Neural cell (in vitro differentiated cells): ENCODE results near the gene RPS8. TPM values are rescaled to one million over a fixed set of nuclear protein-coding genes. Genes with fewer than 3 reads are reported as not detected.

Experiments used
- H2AFZ ChIP-seq: fragments of 200-600, 300-800 bp; sonication (generic), shearing (Covaris generic); 2 replicates; pipeline ENCODE4 v1.6.0; 2014; ENCODE audit warnings: low read depth, mild to moderate bottlenecking, antibody characterized with exemption, low read length, moderate library complexity
- H3F3A ChIP-seq: fragments of 200-600 bp; shearing (Covaris generic); 2 replicates; pipeline ENCODE4 v1.6.1; 2016; ENCODE audit warnings: mild to moderate bottlenecking, moderate library complexity, mixed read lengths, antibody characterized with exemption, low read length; ENCODE audit not compliant: insufficient read depth, poor library complexity, severe bottlenecking
- H3K27ac ChIP-seq: fragments of 200-600, 300-800 bp; sonication (generic), shearing (Covaris generic); 2 replicates; pipeline ENCODE4 v1.5.1; 2014; ENCODE audit warnings: mild to moderate bottlenecking, low read length, moderate library complexity
- H3K27me3 ChIP-seq: fragments of 300-800, 200-600 bp; sonication (generic), shearing (Covaris generic); 2 replicates; pipeline ENCODE4 v1.6.0; 2014; ENCODE audit warnings: mild to moderate bottlenecking, low read depth, low read length, moderate library complexity; ENCODE audit not compliant: insufficient read depth
- H3K36me3 ChIP-seq: fragments of 300-800, 200-600 bp; sonication (generic), shearing (Covaris generic); 2 replicates; pipeline ENCODE4 v1.5.1; 2014; ENCODE audit warnings: mild to moderate bottlenecking, antibody characterized with exemption, low read length, moderate library complexity; ENCODE audit not compliant: insufficient read depth
- H3K4me2 ChIP-seq: fragments of 300-800, 200-600 bp; sonication (generic), shearing (Covaris generic); 2 replicates; pipeline ENCODE4 v1.6.0; 2014; ENCODE audit warnings: mild to moderate bottlenecking, low read length
- H3K4me3 ChIP-seq: fragments of 300-800, 200-600 bp; sonication (generic), shearing (Covaris generic); 2 replicates; pipeline ENCODE4 v1.5.1; 2014; ENCODE audit warnings: mild to moderate bottlenecking, low read length, moderate library complexity
- H3K79me2 ChIP-seq: fragments of 200-600 bp; shearing (Covaris generic); replicated peaks from 2 replicates; pipeline ENCODE4 v1.6.0; 2014; ENCODE audit warnings: mild to moderate bottlenecking, low read length, moderate library complexity; ENCODE audit not compliant: insufficient read depth
- H3K9ac ChIP-seq: fragments of 300-800, 200-600 bp; sonication (generic), shearing (Covaris generic); 2 replicates; pipeline ENCODE4 v1.6.1; 2016; ENCODE audit warnings: mild to moderate bottlenecking, low read length, mixed read lengths
- H3K9me2 ChIP-seq: fragments of 200-600 bp; shearing (Covaris generic); 2 replicates; pipeline ENCODE4 v1.6.1; 2016; ENCODE audit warnings: mild to moderate bottlenecking, low read length, mixed read lengths; ENCODE audit not compliant: insufficient read depth
- H3K9me3 ChIP-seq: fragments of 200-600, 300-800 bp; sonication (generic), shearing (Covaris generic); 2 replicates; pipeline ENCODE4 v1.6.1; 2016; ENCODE audit warnings: mild to moderate bottlenecking, mixed run types, low read length, moderate library complexity, mixed read lengths
- H4K20me1 ChIP-seq: fragments of 200-600 bp; shearing (Covaris generic); 2 replicates; pipeline ENCODE4 v1.6.1; 2016; ENCODE audit warnings: mild to moderate bottlenecking, mixed run types; ENCODE audit not compliant: insufficient read depth
- CTCF ChIP-seq: fragments of 450-650 bp; IDR thresholded peaks from 2 replicates; pipeline ENCODE4 v1.5.1; 2014; ENCODE audit warnings: antibody characterized with exemption, mild to moderate bottlenecking, moderate library complexity; ENCODE audit not compliant: poor library complexity, severe bottlenecking
- EZH2 ChIP-seq: fragments of 200-600, 300-800 bp; shearing (Covaris generic), sonication (generic); IDR thresholded peaks from 2 replicates; pipeline ENCODE4 v1.6.1; 2014; ENCODE audit warnings: antibody characterized with exemption, low read length, borderline replicate concordance, mild to moderate bottlenecking; ENCODE audit not compliant: insufficient read depth, poor library complexity, severe bottlenecking
- MXI1 ChIP-seq: fragments of 450-650 bp; conservative IDR thresholded peaks from 2 replicates; pipeline ENCODE4 v1.6.1; 2014; ENCODE audit warnings: antibody characterized with exemption, mild to moderate bottlenecking; ENCODE audit not compliant: poor library complexity, severe bottlenecking
- POLR2AphosphoS5 ChIP-seq: IDR thresholded peaks from 2 replicates; pipeline ENCODE4 v1.6.1; 2012
- RAD21 ChIP-seq: fragments of 450-650 bp; conservative IDR thresholded peaks from 2 replicates; pipeline ENCODE4 v1.6.1; 2014; ENCODE audit warnings: antibody characterized with exemption, mild to moderate bottlenecking, moderate library complexity
- REST ChIP-seq: IDR thresholded peaks from 2 replicates; pipeline ENCODE4 v1.6.1; 2012; ENCODE audit warnings: borderline replicate concordance
- SMC3 ChIP-seq: fragments of 450-650 bp; conservative IDR thresholded peaks from 2 replicates; pipeline ENCODE4 v1.6.1; 2014; ENCODE audit warnings: antibody characterized with exemption, mild to moderate bottlenecking, moderate library complexity; ENCODE audit not compliant: poor library complexity
- TAF1 ChIP-seq: IDR thresholded peaks from 2 replicates; pipeline ENCODE4 v1.6.1; 2012; ENCODE audit warnings: low read depth
- polyA plus RNA-seq: library from polyadenylated mRNA; depleted of rRNA; stranded (reverse); fragments of >200 nt; gene quantifications from 2 replicates; pipeline ENCODE4 v1.2.3, GENCODE V29; 2014

RPS8 gene
- polyA plus RNA-seq, 1 donor from 2014 or later: 2,015 TPM

GRCh38 chr1:44808063-44808937 lies 33.0 kb downstream of the RPS8 start, which contains the start of gene BTBD19:
TSS of gene BTBD19 (plus strand) at chr1:44808523. CDS start at chr1:44808821, 298 bp downstream.
- H3K9ac ChIP-seq: no peak within 1 kb of the TSS
- no peaks in the 10 kb centered on the region for H3K9me3 ChIP-seq
- H3K4me2 ChIP-seq: no peak within 1 kb of the TSS
- H3K36me3 ChIP-seq: no peaks in the 10 kb centered on the region
- no peak within 1 kb of the TSS for H2AFZ ChIP-seq
- H3K9me2 ChIP-seq: no peaks in the 10 kb centered on the region
- no peaks in the 10 kb centered on the region for H3K27me3 ChIP-seq
- no peaks in the 10 kb centered on the region for H3K79me2 ChIP-seq
- no peaks in the 10 kb centered on the region for H3F3A ChIP-seq
- H4K20me1 ChIP-seq: no peaks in the 10 kb centered on the region
- TF ChIP-seq MXI1: no peak
- no peak for TF ChIP-seq REST
- no peak for TF ChIP-seq SMC3
- H3K27ac ChIP-seq: no peak within 1 kb of the TSS
- no peak within 1 kb of the TSS for H3K4me3 ChIP-seq

- Histone ChIP-seq H3K27ac (no peak overlapping the region), H3K4me2 (no peak overlapping the region), H3K79me2 (no peaks in the 10 kb centered on the region), H3K36me3 (no peaks in the 10 kb centered on the region), H3K9me3 (no peaks in the 10 kb centered on the region), H3F3A (no peaks in the 10 kb centered on the region), H4K20me1 (no peaks in the 10 kb centered on the region), H3K27me3 (no peaks in the 10 kb centered on the region), H3K9me2 (no peaks in the 10 kb centered on the region), H2AFZ (no peak overlapping the region), H3K9ac (no peak overlapping the region), H3K4me3 (no peak overlapping the region)
- TF ChIP-seq SMC3: no peak
- no peak for TF ChIP-seq MXI1
- TF ChIP-seq POLR2AphosphoS5: no peak
These were observed 33.9 kb downstream of the RPS8 start for GRCh38 chr1:44808938-44809917.

GRCh38 chr1:44810101-44810761 lies 34.9 kb downstream of the RPS8 start:
- H3K4me2 ChIP-seq: no peak overlapping the region
- TF ChIP-seq MXI1 (no peak), SMC3 (no peak), REST (no peak), TAF1 (no peak), EZH2 (no peak), CTCF (no peak), POLR2AphosphoS5 (no peak), RAD21 (no peak)

More at GRCh38 chr1:44810101-44810761, 34.9 kb downstream of the RPS8 start:
- Histone ChIP-seq H3K79me2 (no peaks in the 10 kb centered on the region), H3K27me3 (no peaks in the 10 kb centered on the region), H3K9me2 (no peaks in the 10 kb centered on the region), H2AFZ (no peak overlapping the region), H3K36me3 (no peaks in the 10 kb centered on the region), H4K20me1 (no peaks in the 10 kb centered on the region), H3F3A (no peaks in the 10 kb centered on the region), H3K9me3 (no peaks in the 10 kb centered on the region), H3K9ac (no peak overlapping the region), H3K4me3 (no peak overlapping the region), H3K27ac (no peak overlapping the region)
